ENCODE measurements around the gene NUCB1.

The NUCB1 gene

DNA sequence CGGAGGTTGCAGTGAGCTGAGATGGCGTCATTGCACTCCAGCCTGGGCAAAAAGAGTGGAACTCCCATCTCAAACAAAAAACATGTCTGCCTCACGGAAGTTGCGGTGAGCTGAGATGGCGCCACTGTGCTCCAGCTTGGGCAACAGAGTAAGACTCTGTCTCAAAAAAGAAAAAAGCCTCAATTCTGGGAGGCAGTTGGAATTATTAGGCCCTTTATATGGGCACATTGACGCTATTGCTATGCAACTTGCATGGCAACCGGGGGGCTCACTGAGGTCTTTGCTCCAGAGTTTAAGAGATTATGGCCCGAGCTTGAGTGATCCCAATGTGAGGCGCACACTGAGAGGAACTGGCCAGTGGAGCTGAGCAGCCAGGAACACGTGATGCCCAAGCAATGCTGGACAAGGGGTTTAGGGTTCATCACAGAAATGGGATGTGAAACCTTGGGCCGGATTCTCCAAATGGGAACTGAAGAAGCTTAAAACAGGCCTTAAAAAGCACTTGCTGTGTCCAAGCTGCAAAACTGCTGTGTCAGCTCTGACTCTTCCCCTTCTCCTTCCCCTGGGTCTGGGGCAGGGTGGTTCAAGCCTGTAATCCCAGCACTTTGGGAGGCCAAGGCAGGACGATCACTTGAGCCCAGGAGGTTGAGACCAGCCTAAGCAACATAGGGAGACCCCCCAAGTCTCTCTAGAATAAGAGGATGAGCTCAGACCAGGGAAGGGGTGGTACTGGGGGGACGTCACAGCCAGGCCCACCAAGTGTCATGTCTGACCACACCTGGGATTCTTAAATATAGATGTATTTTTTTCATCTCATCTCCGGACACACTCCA is 67.5 kb downstream of the NUCB1 start:
- H3K4me3 Mint-ChIP-seq: peak overlapping the region; percentile 95
- H3K27me3 Mint-ChIP-seq: no peaks in the 10 kb centered on the region
- H3K36me3 Mint-ChIP-seq: peaks cover 10% of the 10 kb centered on the region
- peak overlapping the region; percentile 70 for H3K27ac Mint-ChIP-seq
- no peaks in the 10 kb centered on the region for H3K9me3 Mint-ChIP-seq
- H3K4me1 Mint-ChIP-seq: peaks cover 51% of the 10 kb centered on the region

DNA sequence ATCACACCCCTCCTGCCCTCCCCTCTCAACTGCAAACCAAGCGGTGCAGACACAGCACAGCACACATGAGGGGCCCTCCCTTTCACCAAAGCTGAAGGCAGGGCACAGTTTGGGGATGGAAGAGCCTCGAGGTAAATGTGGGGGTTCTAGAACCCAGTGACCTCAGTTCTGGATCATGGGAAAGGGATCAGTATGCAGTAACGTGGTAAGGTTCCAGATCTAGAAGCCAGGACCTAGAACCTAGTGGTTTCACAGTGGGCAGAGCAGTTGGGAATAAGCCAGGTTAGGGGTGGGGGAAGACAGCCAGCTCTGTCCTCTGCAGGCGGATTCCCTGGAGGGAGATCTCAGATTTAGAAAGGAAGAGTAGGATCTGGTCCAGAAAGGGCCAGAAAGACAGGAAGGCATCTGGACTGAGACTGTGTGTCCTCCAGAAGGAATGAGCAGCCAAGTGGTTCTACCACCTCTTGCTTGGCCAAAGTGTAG is 68.1 kb downstream of the NUCB1 start:
- H3K4me1 Mint-ChIP-seq: peaks cover 44% of the 10 kb centered on the region
- H3K4me3 Mint-ChIP-seq: peak overlapping the region; percentile 12
- no peaks in the 10 kb centered on the region for H3K27me3 Mint-ChIP-seq
- peaks cover 10% of the 10 kb centered on the region for H3K36me3 Mint-ChIP-seq
- no peaks in the 10 kb centered on the region for H3K9me3 Mint-ChIP-seq
- H3K27ac Mint-ChIP-seq: peak overlapping the region; percentile 70

DNA sequence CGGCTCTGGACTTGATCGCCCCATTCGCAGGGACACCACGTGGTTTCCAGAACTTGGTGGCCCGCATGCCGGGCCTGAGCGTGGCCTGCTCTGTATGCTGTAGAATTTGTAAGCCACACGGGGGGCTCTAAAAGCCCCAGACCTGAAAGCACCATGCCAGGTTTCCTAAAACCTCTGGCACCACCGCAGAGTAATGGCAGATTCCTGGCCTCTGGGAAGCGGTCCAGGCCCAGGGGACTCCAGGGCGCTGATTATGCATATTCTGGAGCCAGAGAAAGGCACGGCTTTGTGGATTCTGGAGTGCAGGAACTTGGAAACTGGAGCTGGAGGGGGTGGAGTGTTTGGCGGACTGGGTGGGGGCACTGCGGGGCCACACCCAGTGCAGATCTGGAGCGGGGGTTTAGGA is 68.7 kb downstream of the NUCB1 start:
- Mint-ChIP-seq H3K4me1 (peaks cover 38% of the 10 kb centered on the region), H3K4me3 (no peak overlapping the region), H3K36me3 (peaks cover 10% of the 10 kb centered on the region), H3K27me3 (no peaks in the 10 kb centered on the region), H3K9me3 (no peaks in the 10 kb centered on the region), H3K27ac (no peak overlapping the region)

DNA sequence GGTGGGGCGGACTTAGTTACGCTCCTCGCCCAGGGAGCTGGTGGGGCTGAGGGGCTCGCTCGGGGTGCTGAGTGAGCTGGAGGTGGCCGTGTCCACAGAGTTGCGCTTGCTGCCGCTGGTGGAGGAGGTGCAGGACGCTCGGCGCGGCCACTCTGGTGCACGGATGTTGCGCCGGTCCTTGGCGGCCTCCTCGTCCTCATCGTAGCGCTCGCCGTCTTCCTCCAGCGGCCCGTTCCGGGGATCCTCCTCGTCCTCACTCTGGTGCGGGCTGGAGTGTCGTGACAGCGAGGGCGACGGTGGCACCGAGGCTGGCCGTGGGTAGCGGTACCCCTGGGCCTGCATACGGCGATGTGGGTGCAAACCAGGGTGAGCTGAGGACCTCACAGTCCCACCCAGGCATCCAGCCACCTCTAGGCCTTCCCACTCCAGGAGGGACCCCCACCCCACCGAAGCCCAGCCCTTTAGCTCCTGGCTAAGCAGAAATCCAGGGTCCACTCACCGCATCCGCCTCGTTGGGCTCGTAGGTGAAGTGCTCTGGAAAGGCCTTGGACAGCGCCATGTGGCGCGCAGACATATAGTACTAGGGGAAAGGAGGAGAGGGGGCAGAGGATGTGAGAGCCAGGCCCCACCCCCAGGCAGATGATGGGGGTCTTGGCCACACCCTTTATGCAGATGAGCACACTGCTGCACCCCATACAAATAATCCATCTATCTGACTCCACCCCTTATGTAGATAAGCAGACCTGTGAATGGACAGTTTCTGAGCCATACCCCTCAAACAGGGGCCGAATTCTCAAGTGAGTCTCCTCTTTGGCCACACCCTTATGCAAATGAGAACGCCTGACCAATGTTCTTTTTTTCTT is 69.4 kb downstream of the NUCB1 start:
- H3K27me3 Mint-ChIP-seq: no peaks in the 10 kb centered on the region
- peaks cover 10% of the 10 kb centered on the region for H3K36me3 Mint-ChIP-seq
- H3K27ac Mint-ChIP-seq: peak overlapping the region; percentile 41
- H3K4me3 Mint-ChIP-seq: no peak overlapping the region
- H3K4me1 Mint-ChIP-seq: peaks cover 31% of the 10 kb centered on the region
- no peaks in the 10 kb centered on the region for H3K9me3 Mint-ChIP-seq

DNA sequence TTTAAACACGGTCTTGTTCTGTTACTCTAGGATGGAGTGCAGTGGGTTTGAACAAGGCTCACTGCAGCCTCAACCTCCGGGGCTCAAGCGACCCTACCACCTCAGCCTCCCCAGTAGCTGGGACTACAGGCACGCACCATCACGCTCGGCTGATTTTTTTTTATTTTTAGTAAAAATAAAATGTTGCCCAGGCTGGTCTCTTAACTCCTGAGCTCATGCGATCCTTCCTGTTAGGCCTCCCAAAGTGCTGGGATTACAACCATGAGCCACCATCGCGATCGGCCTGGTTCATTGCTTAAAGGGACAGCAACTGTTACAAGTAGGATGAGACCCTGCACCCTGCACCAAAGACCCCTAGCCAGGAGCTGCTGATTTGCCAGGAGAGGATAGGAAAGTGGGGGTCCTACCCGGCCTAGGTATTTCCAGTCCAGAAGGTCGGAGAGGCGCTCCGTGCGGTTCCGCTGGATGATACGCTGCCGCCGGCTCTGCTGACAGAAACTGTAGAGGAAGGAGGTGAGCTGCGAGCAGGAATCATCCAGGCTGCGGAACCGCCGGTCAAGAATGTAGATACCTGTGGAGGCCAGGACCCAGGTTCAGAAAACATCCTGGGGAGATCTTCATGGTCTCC is 70.1 kb downstream of the NUCB1 start:
- Mint-ChIP-seq H3K4me3 (no peak overlapping the region), H3K9me3 (no peaks in the 10 kb centered on the region), H3K4me1 (peaks cover 24% of the 10 kb centered on the region), H3K27me3 (no peaks in the 10 kb centered on the region), H3K27ac (no peak overlapping the region), H3K36me3 (peaks cover 10% of the 10 kb centered on the region)

DNA sequence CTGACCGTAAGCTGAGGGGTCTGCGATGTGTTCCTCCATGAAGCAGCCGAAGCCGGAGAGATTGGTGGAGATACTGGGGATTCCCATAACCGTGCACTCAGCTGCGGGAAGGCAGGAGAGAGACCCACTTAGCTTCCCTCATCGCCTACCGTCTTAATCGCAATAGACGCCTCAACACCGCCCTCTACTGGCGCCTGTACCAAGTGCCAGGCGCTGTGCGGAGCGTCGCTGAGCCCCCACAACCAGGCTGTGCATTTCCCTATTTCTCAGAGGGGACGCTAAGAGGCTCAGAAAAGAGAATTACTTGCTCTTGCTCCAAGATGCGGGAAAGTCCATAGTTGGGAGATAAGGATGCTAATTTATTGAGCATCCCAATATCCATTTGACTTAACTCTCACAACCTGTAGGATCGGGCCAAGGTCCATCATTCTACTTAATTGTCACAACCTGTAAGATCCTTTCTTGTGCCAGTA is 70.8 kb downstream of the NUCB1 start:
- Mint-ChIP-seq H3K27me3 (no peaks in the 10 kb centered on the region), H3K36me3 (peaks cover 9% of the 10 kb centered on the region), H3K4me3 (no peak overlapping the region), H3K27ac (peak overlapping the region; percentile 41), H3K4me1 (peaks cover 17% of the 10 kb centered on the region), H3K9me3 (no peaks in the 10 kb centered on the region)
